Muscle of back (tissue), 11 donors: Measurements from ENCODE around the gene ABCA9. TPM values are rescaled to one million over a fixed set of nuclear protein-coding genes. Genes with fewer than 3 reads are reported as not detected.
A peak's percentile ranks its signal among the peaks of the same experiment; 100 is the strongest.
"Not testable (repeated sequence)": the region's sequence is repeated elsewhere in the genome, so short reads cannot be mapped to it uniquely, and the experiment has no call there.

Source experiments
- DNase-seq, 3 donors: peaks; one replicate each; pipeline versions ENCODE4 v3.0.0 to v3.0.0-alpha.2; 2013
- polyA plus RNA-seq, 10 donors: library from polyadenylated mRNA; unstranded; fragments of 120-200 nt; gene quantifications; one replicate each; pipeline ENCODE4 v1.2.1, GENCODE V29; 2013; ENCODE audit not compliant: insufficient read length in 10 of 10

ABCA9 gene
- polyA plus RNA-seq, 10 donors, result 7.5 to 29.6 (median 13.0) TPM

DNA sequence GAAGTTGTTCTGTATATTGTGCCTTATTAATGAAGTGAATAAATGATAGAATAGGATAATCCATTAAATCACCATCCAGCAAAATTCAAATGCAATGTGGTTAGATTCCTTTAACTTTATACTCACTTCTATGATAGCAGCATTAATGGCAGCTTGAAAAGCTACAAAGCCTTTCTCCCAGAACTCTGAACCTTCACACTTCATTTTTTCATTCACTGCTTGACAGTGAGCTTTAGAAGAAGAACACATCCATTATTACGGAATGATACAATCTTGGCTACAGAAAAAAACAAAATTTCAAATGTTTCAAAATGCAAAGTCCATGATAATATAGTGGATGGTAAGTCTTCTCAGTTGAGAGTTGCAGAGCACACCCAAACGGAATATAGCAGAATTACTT, 16.4 kb downstream of the ABCA9 start:
- DNase-seq, result no peak

DNA sequence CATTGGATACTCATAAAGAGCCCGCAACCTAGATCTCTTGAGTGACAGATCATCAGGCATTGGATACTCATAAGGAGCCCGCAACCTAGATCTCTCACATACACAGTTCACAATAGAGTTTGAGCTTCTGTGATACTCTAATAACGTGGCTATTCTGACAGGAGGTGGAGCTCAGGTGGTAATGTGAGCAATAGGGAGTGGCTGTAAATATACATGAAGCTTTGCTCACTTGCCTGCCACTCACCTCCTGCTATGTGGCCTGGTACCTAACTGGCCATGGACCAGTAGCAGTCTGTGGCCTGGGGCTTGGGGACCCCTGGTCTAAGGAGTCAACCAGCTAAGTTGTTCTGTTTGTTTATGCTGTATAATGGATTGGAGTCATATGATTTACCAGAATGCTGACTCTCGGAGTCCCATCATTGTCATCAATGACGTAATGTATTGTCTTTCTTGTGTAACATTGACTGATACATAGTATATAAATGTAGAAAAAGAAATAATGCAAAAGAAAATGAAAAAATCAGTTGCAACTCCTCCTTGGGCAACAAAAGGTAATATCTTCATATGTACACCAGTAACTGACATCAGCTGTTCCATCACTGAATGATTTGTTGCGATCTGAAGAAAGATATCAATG, 17.5 kb downstream of the ABCA9 start:
- no peak for DNase-seq

DNA sequence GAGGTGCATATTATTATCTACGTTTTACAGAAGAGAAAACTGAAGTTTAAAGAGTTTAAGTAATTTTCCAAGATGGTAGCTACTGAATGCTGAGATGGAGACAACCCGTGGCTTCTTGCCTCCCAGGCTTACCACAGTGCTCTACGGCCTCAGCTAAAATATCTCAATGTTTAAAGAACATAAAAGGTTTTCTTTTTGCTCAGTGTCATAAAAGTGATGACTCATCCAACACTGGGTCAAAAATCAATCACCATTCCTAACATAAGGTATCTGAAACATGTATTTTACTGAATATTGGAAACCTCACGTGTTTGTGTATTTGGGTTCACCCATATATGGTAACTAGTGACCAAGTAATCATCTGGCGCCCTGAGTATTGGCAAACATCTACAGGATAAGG, 18.4 kb downstream of the ABCA9 start:
- DNase-seq, result no peak

DNA sequence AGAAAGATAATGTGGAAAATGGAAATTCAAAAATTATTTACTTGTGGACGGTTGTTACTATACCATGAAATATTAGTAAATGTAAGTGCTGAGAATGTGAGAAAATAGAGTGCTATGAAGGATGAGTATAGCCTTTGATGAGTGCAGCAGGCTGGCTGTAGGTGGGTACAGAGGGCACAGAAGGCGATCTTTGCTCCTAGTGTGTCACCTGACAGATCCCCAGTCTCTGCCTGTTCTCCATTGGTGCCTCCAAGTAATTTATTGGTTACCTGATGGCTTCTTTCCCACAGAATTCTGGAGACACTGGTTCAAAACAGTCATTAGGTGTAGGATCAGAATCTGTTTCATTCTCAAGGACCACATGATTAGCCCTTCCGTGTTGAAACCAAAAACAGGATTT, 28.9 kb downstream of the ABCA9 start:
- no peak for DNase-seq

DNA sequence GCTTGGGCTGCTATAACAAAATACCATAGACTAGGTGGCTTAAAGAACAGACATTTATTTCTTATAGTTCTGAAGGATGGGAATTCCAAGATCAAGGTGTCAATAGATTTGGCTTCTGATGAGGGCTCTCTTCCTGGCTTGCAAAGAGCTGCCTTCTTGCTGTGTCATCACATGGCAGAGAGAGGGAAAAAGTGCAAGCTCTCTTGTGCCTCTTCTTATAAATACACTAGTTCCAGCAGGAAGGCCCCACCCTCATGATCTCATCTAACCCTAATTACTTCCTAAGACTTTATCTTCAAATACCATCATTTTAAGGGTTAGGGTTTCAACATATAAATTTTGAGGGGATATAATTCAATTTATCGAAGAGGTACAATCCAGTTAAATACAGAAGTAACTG, 30.6 kb downstream of the ABCA9 start:
- no peak for DNase-seq

DNA sequence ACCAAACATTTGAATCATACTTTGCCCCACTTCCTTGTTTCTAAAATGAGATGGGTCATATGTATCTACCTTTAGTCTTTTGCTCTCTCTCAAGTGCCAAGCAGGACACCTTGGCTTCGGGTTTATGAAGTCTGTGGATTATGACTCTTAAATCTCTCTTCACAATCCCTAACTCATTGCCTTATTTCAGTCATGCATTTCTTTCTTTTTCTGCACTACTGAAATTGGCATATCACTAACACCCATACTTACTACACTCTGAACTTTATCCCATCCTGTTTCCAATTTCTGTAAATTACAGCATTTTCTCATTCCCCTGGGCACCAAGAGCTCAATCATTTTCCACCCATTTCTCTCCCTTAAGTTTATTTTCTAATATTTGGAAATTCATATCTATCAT, 42.0 kb downstream of the ABCA9 start:
- no peak for DNase-seq

DNA sequence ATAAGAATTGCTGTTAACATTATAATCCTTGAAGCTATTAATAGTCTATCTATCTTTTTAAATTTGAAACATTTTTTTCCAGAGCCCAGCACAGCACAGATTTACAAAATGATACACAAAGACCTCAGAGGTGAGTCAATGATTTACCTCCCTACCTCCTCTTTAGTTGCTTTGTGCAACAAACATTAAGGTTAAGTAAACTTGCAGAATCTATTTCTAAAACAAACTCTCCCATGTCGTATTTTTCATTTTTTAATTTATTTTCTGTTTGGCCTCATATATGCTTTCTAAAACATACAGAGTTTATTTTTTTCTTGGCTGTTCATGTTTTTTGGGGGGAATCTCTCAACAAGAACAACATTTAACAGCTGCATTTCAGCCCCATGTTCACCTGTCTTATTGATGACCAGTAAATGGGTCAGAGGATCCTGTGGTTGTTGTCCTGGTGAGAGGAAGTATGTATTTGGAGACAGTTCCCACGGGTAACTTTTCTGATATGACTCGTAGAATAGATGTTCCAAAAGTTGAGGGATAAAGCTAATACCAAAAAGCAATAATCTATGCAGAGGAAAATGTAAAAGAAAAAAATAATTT, 42.6 kb downstream of the ABCA9 start:
- no peak for DNase-seq

DNA sequence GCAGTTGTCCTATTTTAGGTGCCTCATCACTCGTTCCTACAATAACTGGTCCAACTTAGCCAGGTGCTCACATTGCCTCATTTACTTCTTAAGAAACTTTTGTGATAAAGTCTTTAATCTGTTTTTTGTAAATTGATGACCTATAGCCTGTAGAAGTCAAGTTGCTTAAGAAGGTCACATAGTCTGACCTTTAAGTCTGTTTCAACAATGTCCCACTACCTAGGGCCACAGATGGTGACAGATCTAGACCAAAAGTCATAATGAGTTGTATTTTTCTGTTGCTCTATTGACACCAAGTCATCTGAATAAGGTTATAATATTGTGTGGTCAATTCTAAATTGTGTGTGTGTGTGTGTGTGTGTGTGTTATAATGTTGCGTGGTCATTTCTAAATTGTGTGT, 45.1 kb downstream of the ABCA9 start:
- DNase-seq, result no peak

DNA sequence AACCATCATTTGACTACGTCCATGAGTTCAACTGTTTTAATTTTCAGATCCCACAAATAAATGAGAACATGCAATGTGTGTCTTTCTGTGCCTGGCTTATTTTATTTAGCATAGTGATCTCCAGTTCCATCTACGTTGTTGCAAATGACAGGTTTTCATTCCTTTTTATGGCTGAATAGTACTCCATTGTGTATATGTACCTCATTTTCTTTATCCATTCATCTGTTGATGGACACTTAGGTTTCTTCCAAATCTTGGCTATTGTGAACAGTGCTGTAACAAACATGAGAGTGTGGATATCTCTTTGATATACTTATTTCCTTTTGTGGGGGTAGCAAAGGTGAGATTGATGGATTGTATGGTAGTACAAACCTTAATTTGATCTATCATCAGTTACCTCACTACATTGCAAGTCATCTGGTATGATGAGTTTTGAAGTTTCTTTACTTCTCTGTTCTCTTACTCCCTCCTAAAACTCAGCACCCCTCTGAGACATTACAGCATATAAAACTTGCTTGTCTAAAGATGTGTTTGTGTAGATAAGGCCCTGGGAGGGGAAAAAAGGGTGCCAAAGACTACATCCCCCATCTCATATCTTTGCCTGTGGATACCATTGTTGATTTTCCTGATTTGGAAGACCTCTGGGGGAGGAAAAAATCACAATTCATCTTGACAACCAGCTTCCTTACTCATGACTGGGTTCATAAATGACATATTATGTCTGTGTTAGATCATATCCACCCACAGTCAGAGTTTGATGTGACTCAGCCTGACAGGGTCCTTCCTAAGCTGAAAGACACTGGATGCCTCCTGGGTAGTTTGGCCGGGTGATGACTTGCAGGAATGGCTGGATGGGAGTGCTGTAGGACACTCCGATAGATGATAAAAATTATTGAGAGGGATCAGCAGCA, 47.6 kb downstream of the ABCA9 start:
- peak in 1 of 3 donors; percentile 24 for DNase-seq

DNA sequence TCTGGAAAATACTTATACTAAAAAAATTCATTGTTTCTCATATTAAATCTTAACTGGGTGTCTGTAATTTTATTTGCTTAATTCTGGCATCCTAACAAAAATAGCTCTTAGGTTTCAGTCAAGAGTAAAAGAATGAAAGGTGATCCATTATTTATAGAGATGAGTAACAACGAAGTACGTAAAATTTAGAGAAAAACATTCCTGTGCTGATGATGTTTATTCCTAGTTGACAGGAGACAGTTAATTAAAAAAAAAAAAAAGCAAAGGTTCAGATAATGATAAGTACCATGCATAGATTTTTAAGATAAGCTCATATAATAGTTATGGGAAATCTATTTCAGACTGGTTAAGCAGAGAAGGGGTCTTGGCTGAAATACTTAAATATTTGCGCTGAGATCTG, 50.8 kb downstream of the ABCA9 start:
- no peak for DNase-seq

DNA sequence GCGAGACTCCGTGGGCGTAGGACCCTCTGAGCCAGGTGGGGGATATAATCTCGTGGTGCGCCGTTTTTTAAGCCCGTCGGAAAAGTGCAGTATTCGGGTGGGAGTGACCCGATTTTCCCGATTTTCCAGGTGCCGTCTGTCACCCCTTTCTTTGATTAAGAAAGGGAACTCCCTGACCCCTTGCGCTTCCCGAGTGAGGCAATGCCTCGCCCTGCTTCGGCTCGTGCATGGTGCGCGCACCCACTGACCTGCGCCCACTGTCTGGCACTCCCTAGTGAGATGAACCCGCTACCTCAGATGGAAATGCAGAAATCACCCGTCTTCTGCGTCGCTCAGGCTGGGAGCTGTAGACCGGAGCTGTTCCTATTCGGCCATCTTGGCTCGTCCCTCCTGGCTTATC, 56.0 kb downstream of the ABCA9 start:
- DNase-seq, result not testable (repeated sequence)

DNA sequence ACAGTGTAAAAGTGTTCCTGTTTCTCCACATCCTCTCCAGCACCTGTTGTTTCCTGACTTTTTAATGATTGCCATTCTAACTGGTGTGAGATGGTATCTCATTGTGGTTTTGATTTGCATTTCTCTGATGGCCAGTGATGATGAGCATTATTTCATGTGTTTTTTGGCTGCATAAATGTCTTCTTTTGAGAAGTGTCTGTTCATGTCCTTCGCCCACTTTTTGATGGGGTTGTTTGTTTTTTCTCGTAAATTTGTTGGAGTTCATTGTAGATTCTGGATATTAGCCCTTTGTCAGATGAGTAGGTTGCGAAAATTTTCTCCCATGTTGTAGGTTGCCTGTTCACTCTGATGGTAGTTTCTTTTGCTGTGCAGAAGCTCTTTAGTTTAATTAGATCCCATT, 61.0 kb downstream of the ABCA9 start:
- DNase-seq, result not testable (repeated sequence)

DNA sequence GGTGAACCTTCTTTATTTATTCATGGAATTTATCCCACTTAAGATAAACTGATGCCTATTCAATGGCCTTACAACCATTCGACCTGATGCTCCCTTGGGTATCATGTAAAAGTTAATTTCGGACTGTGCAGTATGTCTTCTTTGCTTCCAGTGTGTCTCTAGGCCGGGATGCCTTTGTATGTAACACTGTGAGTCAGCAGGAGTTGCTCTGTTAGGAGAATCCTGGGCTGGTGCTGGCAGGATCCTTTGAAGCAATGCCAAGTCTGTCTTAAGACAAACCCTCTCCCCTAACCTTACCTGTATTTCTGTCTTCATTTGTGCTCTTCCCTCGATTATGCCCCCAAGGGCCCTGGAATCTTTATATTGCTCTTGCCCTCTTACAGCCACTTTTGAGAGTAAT, 67.6 kb downstream of the ABCA9 start:
- no peak for DNase-seq

DNA sequence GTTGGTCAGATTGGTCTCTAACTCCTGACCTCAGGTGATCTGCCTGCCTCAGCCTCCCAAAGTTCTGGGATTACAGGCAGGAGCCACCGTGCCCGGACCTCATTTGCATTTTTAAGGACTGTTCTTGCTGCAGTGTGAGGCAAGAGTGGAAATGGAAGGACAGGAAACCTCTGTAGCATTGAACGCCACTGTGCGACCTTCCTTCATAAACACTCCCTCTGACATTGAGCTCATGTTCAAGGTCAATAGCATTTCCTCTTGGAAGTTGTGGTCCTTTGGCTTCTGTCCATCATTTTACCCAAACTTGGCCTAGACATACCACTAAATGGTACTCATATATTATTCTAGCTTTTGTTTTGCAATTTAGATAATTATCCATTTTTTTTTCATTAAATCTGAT, 72.8 kb downstream of the ABCA9 start:
- no peak for DNase-seq

DNA sequence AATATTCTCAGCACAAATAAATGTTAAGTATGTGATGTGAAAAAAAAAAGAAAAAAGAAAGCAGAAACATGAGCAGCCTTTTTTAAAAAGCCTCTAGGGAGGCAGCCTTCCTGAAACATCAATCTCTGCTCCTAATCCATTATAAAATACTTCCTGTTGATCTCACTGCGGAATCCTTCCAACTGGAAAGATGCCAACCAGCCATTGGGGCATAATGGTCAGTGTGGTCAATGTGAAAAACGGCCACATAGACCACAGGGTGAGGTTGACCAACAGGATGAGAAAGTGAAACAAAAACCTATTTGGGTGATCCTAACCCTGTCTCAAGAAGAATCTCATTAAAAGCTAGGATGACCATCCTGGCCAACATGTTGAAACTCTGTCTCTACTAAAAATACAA, 79.4 kb downstream of the ABCA9 start:
- DNase-seq, result peak in 2 of 3 donors; percentile 34 to 66

DNA sequence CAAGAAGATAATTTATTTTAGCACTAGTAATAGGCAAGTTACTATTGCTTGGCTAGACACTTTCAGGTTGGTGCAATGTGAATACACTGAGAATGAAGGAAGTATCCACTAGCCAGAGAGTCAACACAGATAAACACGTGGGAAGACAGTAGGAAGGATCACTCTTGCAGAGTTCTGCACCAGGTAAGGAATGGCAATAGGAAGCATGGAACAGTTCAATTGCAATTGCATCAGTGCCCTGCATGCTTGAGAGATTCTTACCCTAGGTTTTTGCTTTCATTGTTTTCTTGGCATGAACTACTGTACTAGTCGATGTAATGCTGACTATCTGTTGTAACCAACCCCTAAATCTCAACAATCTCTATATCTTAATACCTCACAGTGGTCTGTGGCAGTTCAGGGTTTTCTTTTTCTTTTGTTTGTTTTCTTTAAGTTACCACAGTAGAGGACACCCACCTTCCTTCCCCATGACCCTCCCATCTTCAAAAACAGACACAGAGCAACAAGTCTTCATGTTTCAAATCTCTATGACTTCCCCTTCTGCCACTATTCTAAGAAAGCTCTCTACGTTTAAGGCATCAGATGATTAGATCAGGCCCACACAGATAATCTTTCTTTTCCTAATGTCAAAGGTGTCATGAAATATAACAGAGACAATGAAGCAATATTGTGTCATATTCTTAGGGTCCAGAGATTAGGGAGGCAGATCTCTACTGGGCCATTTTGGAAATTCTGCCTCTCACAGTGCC, 87.5 kb downstream of the ABCA9 start:
- no peak for DNase-seq

DNA sequence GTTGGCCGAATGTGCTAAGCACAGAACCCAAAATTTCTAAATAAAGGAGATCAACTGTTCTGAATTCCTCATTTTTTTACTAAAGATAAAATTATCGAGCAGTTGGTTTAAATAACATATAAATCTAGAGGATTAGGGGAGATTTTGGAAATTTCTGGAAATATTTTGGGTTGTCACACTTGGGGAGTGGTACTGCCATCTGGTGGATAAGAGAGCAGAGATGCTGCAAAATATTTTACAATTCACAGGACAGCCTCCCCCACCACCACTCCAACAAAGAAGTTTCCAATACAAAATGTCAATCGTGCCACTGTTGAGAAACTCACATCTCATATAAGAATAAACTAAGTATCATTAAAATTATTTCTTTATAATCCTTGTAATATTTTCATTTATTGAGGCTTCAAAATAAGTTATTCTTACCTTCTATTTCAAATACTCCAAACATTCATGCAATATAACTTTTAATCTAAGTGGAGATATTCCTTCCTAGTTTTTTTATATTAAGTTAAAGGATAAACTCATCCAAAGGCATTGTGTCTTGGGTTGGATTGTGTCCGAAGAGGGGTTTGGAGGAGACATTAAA, 88.5 kb downstream of the ABCA9 start:
- DNase-seq, result peak in 2 of 3 donors; percentile 65 to 76

DNA sequence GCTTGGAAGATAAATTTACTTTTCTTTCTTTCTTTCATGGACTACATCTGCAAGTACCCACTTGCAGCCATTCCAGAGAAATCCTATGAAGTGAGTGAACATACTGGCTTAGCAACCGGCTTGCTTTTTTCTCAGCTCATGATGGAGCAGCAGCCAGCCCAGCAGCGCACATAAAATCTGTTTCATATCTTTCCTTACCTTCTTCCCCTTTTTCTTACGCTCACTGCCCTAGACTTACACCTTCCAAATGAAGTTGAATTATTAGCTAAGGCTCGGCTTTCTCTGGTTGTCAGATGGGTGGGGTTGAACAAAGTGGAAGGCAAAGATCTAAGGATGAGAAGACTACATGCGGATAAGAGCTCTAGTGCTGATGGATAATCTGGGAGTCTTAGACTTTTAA, 91.6 kb downstream of the ABCA9 start:
- DNase-seq, result no peak

DNA sequence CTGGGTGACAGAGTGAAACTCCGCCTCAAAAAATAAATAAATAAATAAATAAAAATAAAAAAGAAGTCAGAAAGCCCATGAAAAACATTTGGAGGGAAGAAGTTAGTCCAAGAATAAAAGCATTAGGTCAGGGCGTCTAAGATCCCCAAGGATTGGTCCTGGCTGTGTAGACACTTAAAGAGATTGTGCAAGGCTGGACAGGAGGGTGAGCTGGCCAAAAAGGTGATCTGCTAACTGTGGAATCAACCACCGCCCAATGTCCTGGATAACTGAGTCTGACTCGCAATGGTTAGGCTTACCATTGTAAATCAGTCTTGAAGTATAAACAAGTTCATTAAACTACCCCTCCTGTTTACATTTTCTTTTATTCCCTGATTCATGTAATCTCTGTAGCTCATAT, 96.8 kb downstream of the ABCA9 start:
- DNase-seq, result no peak

DNA sequence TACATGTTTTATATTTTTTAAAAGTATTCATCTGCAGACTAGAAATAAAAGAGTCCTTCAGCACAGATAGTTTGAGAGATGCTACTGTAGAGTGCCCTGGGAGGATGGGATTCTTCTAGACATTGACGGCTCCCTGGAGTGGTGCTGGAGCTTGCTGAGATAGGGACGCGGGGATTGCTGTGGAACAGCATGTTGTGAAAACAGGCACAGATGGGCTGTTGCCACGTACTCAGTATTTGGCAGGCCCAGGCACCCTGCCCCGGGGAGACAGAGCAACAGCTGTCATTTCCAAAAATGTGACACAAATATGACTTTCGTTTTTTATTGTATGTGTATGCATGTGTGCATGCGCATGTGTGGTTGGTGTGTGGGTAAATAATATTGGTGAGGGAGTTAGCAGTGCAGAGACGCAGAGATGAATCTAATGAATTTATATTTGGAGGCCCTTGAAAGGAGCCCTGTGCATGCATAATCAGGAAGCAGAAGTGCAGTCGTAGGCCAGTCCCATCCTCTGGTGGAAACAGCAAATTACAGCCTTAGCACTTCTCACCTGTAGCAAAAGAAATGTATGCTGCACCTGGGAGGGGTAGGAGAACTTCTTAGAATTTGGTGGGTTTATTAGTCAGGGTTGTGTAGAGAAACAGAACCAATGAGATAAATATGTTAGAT, 99.4 kb downstream of the ABCA9 start:
- DNase-seq, result peak in 1 of 3 donors; percentile 51

DNA sequence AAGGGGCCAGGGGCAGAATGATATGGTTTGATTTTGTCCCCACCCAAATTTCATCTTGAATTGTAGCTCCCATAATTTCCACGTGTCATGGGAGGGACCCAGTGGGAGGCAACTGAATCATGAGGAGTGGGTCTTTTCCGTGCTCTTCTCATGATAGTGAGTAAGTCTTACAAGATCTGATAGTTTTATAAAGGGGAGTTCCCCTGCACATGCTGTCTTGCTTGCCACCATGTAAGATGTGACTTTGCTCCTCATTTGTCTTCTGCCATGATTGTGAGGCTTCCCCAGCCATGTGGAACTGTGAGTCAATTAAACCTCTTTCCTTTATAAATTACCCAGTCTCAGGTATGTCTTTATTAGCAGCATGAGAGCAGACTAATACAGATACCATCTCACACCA, 101.6 kb downstream of the ABCA9 start:
- DNase-seq, result not testable (repeated sequence)
